ENCODE measurements around the gene PLXNA4. TPM values are rescaled to one million over a fixed set of nuclear protein-coding genes. Genes with fewer than 3 reads are reported as not detected.

PLXNA4 gene, protein sequence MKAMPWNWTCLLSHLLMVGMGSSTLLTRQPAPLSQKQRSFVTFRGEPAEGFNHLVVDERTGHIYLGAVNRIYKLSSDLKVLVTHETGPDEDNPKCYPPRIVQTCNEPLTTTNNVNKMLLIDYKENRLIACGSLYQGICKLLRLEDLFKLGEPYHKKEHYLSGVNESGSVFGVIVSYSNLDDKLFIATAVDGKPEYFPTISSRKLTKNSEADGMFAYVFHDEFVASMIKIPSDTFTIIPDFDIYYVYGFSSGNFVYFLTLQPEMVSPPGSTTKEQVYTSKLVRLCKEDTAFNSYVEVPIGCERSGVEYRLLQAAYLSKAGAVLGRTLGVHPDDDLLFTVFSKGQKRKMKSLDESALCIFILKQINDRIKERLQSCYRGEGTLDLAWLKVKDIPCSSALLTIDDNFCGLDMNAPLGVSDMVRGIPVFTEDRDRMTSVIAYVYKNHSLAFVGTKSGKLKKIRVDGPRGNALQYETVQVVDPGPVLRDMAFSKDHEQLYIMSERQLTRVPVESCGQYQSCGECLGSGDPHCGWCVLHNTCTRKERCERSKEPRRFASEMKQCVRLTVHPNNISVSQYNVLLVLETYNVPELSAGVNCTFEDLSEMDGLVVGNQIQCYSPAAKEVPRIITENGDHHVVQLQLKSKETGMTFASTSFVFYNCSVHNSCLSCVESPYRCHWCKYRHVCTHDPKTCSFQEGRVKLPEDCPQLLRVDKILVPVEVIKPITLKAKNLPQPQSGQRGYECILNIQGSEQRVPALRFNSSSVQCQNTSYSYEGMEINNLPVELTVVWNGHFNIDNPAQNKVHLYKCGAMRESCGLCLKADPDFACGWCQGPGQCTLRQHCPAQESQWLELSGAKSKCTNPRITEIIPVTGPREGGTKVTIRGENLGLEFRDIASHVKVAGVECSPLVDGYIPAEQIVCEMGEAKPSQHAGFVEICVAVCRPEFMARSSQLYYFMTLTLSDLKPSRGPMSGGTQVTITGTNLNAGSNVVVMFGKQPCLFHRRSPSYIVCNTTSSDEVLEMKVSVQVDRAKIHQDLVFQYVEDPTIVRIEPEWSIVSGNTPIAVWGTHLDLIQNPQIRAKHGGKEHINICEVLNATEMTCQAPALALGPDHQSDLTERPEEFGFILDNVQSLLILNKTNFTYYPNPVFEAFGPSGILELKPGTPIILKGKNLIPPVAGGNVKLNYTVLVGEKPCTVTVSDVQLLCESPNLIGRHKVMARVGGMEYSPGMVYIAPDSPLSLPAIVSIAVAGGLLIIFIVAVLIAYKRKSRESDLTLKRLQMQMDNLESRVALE (N-terminal part only)
- under 1 TPM; 0.44 to 0.55 TPM for polyA plus RNA-seq

DNA sequence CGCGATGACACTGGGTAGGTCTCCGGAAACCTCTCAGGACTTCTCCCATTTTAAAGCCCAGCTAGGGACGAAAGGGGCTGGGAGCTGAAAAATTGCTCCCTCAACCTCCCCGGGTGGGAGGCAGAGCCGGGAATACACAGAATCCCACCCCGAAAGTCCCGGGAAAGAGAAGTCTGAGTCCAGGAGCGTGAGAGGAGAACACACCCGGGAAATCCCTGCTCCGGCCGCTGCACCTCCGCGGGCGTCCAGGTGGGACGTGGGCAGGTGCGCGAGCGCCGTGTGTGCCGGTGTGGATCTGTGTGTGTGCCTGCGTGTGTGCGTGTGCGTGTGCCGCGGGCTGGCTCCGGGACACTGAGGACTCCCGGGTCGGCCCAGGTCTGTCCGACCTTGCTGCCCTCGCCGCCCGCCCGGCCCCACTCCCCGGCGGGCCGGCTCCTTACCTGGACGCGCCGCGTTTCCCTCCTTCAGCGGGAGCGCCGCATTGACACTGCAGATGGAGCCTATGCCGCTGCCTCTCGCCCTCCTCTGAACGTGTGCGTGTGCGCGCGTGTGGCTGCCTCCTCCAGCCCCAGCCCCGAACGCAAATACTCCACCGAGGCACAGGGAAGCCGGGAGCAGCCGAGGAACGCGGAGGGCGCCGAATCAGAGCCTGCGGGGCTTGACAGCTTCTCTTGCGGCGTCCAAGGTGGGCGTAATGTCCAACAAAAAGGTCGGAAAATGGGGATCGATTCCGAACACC, at the start of gene PLXNA4:
Gene PLXNA4, minus strand, starts transcription at position 489 of the 739 bp plus-strand sequence. CDS start 67,777 bp downstream, outside the sequence.
- WGBS, 2 donors = 1 to 2% methylated on average over 67 of the region's 67 CpGs
- H3K4me1 ChIP-seq (ENCODE audit: control insufficient read depth in 2 of 2, insufficient read depth in 2 of 2, low read length in 1 of 2) = peaks cover 4% of the 10 kb centered on the region in 2 donors
- H3K27ac ChIP-seq (ENCODE audit: low read depth in 2 of 2, low read length in 1 of 2) = no peak within 1 kb of the TSS

GRCh38 chr7:132625651-132626050, 49.4 kb upstream of the PLXNA4 start:
- H3K4me3 ChIP-seq (ENCODE audit: low read depth in 1 of 2, low read length in 2 of 2) = no peak overlapping the region
- no peaks in the 10 kb centered on the region for H3K9me3 ChIP-seq (ENCODE audit: control insufficient read depth in 2 of 2, insufficient read depth in 1 of 2, low read depth in 1 of 2, low read length in 1 of 2)
- 85 to 86% methylated on average over 2 of the region's 2 CpGs for WGBS, 2 donors
- no peak overlapping the region for H3K27ac ChIP-seq (ENCODE audit: low read depth in 2 of 2, low read length in 1 of 2)
- no peaks in the 10 kb centered on the region for H3K4me1 ChIP-seq (ENCODE audit: control insufficient read depth in 2 of 2, insufficient read depth in 2 of 2, low read length in 1 of 2)
- H3K27me3 ChIP-seq (ENCODE audit: control insufficient read depth in 1 of 2, insufficient read depth in 2 of 2, low read length in 2 of 2) = no peaks in the 10 kb centered on the region
- no peaks in the 10 kb centered on the region for H3K36me3 ChIP-seq (ENCODE audit: control insufficient read depth in 2 of 2, insufficient read depth in 2 of 2, low read length in 1 of 2)

More for the DNA sequence above, at the start of gene PLXNA4:
- Histone ChIP-seq H3K27me3 (ENCODE audit: control insufficient read depth in 1 of 2, insufficient read depth in 2 of 2, low read length in 2 of 2) (peaks cover 3 to 10% of the 10 kb centered on the region in 2 donors), H3K4me3 (ENCODE audit: low read depth in 1 of 2, low read length in 2 of 2) (peak within 1 kb of the TSS; percentile 43 to 45), H3K9me3 (ENCODE audit: control insufficient read depth in 2 of 2, insufficient read depth in 1 of 2, low read depth in 1 of 2, low read length in 1 of 2) (peaks cover 0 to 2% of the 10 kb centered on the region in 2 donors), H3K36me3 (ENCODE audit: control insufficient read depth in 2 of 2, insufficient read depth in 2 of 2, low read length in 1 of 2) (no peaks in the 10 kb centered on the region)

GRCh38 chr7:132622081-132622480, 45.8 kb upstream of the PLXNA4 start:
- no peak overlapping the region for H3K27ac ChIP-seq (ENCODE audit: low read depth in 2 of 2, low read length in 1 of 2)
- H3K9me3 ChIP-seq (ENCODE audit: control insufficient read depth in 2 of 2, insufficient read depth in 1 of 2, low read depth in 1 of 2, low read length in 1 of 2) = no peaks in the 10 kb centered on the region
- no peak overlapping the region for H3K4me3 ChIP-seq (ENCODE audit: low read depth in 1 of 2, low read length in 2 of 2)
- H3K36me3 ChIP-seq (ENCODE audit: control insufficient read depth in 2 of 2, insufficient read depth in 2 of 2, low read length in 1 of 2) = no peaks in the 10 kb centered on the region
- WGBS, 2 donors = 94% methylated on average over 4 of the region's 4 CpGs
- no peaks in the 10 kb centered on the region for H3K27me3 ChIP-seq (ENCODE audit: control insufficient read depth in 1 of 2, insufficient read depth in 2 of 2, low read length in 2 of 2)
- H3K4me1 ChIP-seq (ENCODE audit: control insufficient read depth in 2 of 2, insufficient read depth in 2 of 2, low read length in 1 of 2) = no peaks in the 10 kb centered on the region

DNA sequence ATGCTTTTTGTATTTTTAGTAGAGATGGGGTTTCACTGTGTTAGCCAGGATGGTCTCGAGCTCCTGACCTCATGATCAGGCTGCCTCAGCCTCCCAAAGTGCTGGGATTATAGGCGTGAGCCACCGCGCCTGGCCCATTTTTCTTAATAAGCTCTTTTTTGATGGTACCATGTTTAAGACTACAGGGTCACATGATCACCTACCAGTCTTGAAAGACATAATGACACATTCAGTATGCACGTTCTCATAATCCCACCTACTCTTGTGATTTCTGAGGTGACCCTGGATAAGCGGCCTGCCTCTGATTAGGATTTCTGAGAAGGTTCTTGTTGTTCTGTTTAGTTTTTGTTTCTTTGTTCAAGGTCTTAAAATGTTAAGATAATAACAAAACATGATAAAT, 43.7 kb upstream of the PLXNA4 start:
- 91 to 94% methylated on average over 6 of the region's 6 CpGs for WGBS, 2 donors
- H3K36me3 ChIP-seq (ENCODE audit: control insufficient read depth in 2 of 2, insufficient read depth in 2 of 2, low read length in 1 of 2) = no peaks in the 10 kb centered on the region
- H3K27ac ChIP-seq (ENCODE audit: low read depth in 2 of 2, low read length in 1 of 2) = no peak overlapping the region
- H3K4me3 ChIP-seq (ENCODE audit: low read depth in 1 of 2, low read length in 2 of 2) = no peak overlapping the region
- H3K4me1 ChIP-seq (ENCODE audit: control insufficient read depth in 2 of 2, insufficient read depth in 2 of 2, low read length in 1 of 2) = no peaks in the 10 kb centered on the region
- H3K9me3 ChIP-seq (ENCODE audit: control insufficient read depth in 2 of 2, insufficient read depth in 1 of 2, low read depth in 1 of 2, low read length in 1 of 2) = no peaks in the 10 kb centered on the region
- H3K27me3 ChIP-seq (ENCODE audit: control insufficient read depth in 1 of 2, insufficient read depth in 2 of 2, low read length in 2 of 2) = peaks cover 0 to 3% of the 10 kb centered on the region in 2 donors

DNA sequence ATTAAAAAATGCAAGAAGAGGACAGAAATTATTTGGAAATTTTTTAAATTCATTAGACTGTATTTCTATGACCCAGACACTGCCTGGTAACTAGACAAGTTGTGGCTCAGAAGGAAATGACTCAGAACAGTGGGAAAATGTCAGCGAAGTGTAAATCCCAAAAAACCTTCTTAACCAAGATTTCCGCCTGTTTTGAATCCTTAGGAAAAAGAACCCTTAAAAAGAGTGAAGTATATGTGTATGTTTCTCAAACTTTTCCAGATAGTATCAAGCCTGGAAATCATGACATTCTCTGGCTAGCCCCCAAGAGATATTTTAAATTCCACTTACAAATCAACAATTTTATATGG, 42.7 kb upstream of the PLXNA4 start:
- no peaks in the 10 kb centered on the region for H3K36me3 ChIP-seq (ENCODE audit: control insufficient read depth in 2 of 2, insufficient read depth in 2 of 2, low read length in 1 of 2)
- WGBS, 2 donors = 85% methylated on average over 2 of the region's 2 CpGs
- no peak overlapping the region for H3K27ac ChIP-seq (ENCODE audit: low read depth in 2 of 2, low read length in 1 of 2)
- H3K27me3 ChIP-seq (ENCODE audit: control insufficient read depth in 1 of 2, insufficient read depth in 2 of 2, low read length in 2 of 2) = peaks cover 0 to 3% of the 10 kb centered on the region in 2 donors
- peaks cover 0 to 3% of the 10 kb centered on the region in 2 donors for H3K9me3 ChIP-seq (ENCODE audit: control insufficient read depth in 2 of 2, insufficient read depth in 1 of 2, low read depth in 1 of 2, low read length in 1 of 2)
- H3K4me1 ChIP-seq (ENCODE audit: control insufficient read depth in 2 of 2, insufficient read depth in 2 of 2, low read length in 1 of 2) = no peaks in the 10 kb centered on the region
- H3K4me3 ChIP-seq (ENCODE audit: low read depth in 1 of 2, low read length in 2 of 2) = no peak overlapping the region

DNA sequence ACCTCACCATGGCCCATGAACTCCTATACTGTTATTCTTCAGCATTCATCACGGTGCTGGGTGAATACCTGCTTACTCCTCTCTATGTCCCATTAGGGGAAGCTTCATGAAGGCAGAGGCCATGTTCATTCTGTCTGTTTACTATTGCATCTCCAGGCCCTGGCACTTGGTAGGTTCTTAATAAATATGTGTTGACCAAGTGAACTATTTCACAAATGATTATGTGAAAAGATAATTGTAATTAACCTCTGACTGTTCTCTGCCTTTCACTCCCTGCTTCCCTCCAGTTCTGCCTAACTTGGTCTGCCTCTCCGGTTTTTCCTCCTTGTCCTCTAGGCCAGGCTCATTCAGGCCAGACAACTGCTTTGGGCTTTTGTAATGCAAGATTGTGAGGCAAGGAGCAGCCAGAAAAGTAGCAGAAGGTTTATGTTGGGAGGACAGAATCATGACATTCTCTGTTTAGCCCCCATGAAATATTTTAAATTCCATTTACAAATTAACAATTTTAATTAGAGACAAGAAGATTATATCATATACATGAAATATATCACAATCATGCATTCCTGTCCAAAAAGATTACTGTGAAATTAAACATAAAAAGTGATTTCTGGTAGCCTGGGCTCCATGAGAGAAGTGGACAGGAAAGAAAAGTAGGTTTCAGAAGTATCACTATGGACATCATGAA, 42.1 kb upstream of the PLXNA4 start:
- Histone ChIP-seq H3K27ac (ENCODE audit: low read depth in 2 of 2, low read length in 1 of 2) (no peak overlapping the region), H3K27me3 (ENCODE audit: control insufficient read depth in 1 of 2, insufficient read depth in 2 of 2, low read length in 2 of 2) (peaks cover 0 to 3% of the 10 kb centered on the region in 2 donors)
- 77% methylated on average over 2 of the region's 2 CpGs for whole genome bisulfite sequencing, 2 donors

DNA sequence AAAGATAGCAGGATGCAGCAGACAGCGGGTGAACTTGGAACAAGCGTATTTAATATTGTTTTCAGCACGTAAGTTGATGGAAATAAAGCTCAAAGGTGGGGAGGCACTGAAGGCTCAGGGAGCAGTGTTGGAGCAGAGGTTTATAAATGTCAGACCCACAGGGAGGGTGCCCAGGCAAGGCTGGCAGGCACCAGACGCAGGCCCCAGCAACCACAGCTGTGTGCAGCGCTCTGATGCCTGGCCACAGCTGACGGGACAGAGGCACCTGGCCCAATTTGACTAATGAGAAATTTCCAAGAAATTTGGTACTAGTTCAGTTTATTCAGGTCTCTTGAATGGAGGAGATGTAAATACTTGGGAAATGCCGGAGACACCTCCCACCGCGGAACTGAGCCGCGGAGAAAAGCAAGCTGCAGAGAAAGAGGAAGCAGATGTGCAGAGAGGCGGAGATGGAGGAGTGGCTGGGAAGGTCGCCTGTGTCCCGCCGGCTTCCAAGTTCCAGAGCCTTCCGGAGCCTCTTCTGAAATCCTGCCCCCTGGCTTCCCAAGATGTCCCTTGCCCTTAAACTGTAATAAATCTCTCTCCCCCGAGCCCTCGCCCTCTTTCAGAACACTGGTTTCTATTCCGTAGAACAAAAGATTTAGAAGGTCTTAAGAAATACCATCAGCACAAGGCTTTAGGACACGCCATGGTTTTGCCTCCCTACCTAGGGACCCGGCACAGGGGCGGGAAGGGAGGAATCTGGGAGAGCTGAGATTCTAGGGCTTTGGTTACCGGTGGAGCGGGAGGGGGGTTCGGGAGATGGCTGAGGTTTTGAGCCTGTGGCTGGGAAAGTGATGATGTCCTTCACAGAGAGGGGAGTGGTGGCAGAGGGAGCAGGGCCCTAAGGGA, 38.4 kb upstream of the PLXNA4 start:
- Histone ChIP-seq H3K27me3 (ENCODE audit: control insufficient read depth in 1 of 2, insufficient read depth in 2 of 2, low read length in 2 of 2) (peaks cover 0 to 3% of the 10 kb centered on the region in 2 donors), H3K4me1 (ENCODE audit: control insufficient read depth in 2 of 2, insufficient read depth in 2 of 2, low read length in 1 of 2) (no peaks in the 10 kb centered on the region), H3K4me3 (ENCODE audit: low read depth in 1 of 2, low read length in 2 of 2) (no peak overlapping the region), H3K36me3 (ENCODE audit: control insufficient read depth in 2 of 2, insufficient read depth in 2 of 2, low read length in 1 of 2) (no peaks in the 10 kb centered on the region), H3K27ac (ENCODE audit: low read depth in 2 of 2, low read length in 1 of 2) (no peak overlapping the region), H3K9me3 (ENCODE audit: control insufficient read depth in 2 of 2, insufficient read depth in 1 of 2, low read depth in 1 of 2, low read length in 1 of 2) (peaks cover 0 to 3% of the 10 kb centered on the region in 2 donors)
- 18 to 23% methylated on average over 25 of the region's 25 CpGs for WGBS, 2 donors

More for the DNA sequence above, 42.1 kb upstream of the PLXNA4 start:
- Histone ChIP-seq H3K36me3 (ENCODE audit: control insufficient read depth in 2 of 2, insufficient read depth in 2 of 2, low read length in 1 of 2) (no peaks in the 10 kb centered on the region), H3K4me3 (ENCODE audit: low read depth in 1 of 2, low read length in 2 of 2) (no peak overlapping the region), H3K9me3 (ENCODE audit: control insufficient read depth in 2 of 2, insufficient read depth in 1 of 2, low read depth in 1 of 2, low read length in 1 of 2) (peaks cover 0 to 3% of the 10 kb centered on the region in 2 donors), H3K4me1 (ENCODE audit: control insufficient read depth in 2 of 2, insufficient read depth in 2 of 2, low read length in 1 of 2) (no peaks in the 10 kb centered on the region)

DNA sequence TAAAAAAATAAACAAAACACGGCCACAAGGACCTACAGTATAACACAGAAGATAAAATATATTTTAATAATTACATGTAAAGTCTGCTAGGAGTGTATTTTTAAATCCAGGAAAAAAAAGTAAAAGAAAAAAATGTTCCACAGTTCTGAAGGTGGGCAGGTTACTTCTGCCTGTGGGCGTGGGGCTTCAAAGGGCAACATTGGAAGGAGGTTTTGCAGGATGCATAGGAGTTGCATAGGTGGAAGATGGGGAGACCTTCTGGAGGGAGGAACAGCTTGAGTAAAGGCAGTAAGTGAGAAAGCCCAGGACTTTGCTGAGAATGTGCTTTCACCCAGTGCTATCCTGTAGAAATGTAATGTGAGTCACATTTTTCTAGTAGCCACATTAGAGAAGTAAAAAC, 37.5 kb upstream of the PLXNA4 start:
- H3K9me3 ChIP-seq (ENCODE audit: control insufficient read depth in 2 of 2, insufficient read depth in 1 of 2, low read depth in 1 of 2, low read length in 1 of 2) = peaks cover 0 to 3% of the 10 kb centered on the region in 2 donors
- no peak overlapping the region for H3K27ac ChIP-seq (ENCODE audit: low read depth in 2 of 2, low read length in 1 of 2)
- no peaks in the 10 kb centered on the region for H3K36me3 ChIP-seq (ENCODE audit: control insufficient read depth in 2 of 2, insufficient read depth in 2 of 2, low read length in 1 of 2)
- 94% methylated on average over 2 of the region's 2 CpGs for WGBS, 2 donors
- H3K27me3 ChIP-seq (ENCODE audit: control insufficient read depth in 1 of 2, insufficient read depth in 2 of 2, low read length in 2 of 2) = peaks cover 0 to 3% of the 10 kb centered on the region in 2 donors
- H3K4me3 ChIP-seq (ENCODE audit: low read depth in 1 of 2, low read length in 2 of 2) = no peak overlapping the region
- H3K4me1 ChIP-seq (ENCODE audit: control insufficient read depth in 2 of 2, insufficient read depth in 2 of 2, low read length in 1 of 2) = no peaks in the 10 kb centered on the region

Data from esophagus (tissue), 2 donors.